ENCODE measurements around the gene ANKRD42.
"Not testable (repeated sequence)": the region's sequence is repeated elsewhere in the genome, so short reads cannot be mapped to it uniquely, and the experiment has no call there.

Gene ANKRD42

GRCh38 chr11:83238111-83238510, 44.6 kb downstream of the ANKRD42 start:
- DNase-seq (ENCODE audit: low read depth, low spot score), result no peak

GRCh38 chr11:83241291-83241946, 47.9 kb downstream of the ANKRD42 start:
- DNase-seq (ENCODE audit: low read depth, low spot score), result peak; percentile 81

- no peak for DNase-seq (ENCODE audit: low read depth, low spot score)
Measured at GRCh38 chr11:83249445-83249844, 55.9 kb downstream of the ANKRD42 start.

- peak; percentile 55 for DNase-seq (ENCODE audit: low read depth, low spot score)
Measured at GRCh38 chr11:83249972-83250593, 56.6 kb downstream of the ANKRD42 start.

- no peak for DNase-seq (ENCODE audit: low read depth, low spot score)
Measured at GRCh38 chr11:83252266-83252665, 58.8 kb downstream of the ANKRD42 start.

- DNase-seq (ENCODE audit: low read depth, low spot score), result no peak
Measured at GRCh38 chr11:83252941-83253340, 59.4 kb downstream of the ANKRD42 start.

- DNase-seq (ENCODE audit: low read depth, low spot score), result no peak
Measured at GRCh38 chr11:83255366-83255765, 61.9 kb downstream of the ANKRD42 start.

GRCh38 chr11:83256602-83257340, 63.3 kb downstream of the ANKRD42 start:
- DNase-seq (ENCODE audit: low read depth, low spot score), result no peak

- DNase-seq (ENCODE audit: low read depth, low spot score), result peak; percentile 88
Measured at GRCh38 chr11:83257761-83258168, 64.3 kb downstream of the ANKRD42 start.

- no peak for DNase-seq (ENCODE audit: low read depth, low spot score)
Measured at GRCh38 chr11:83259559-83259958, 66.0 kb downstream of the ANKRD42 start.

- no peak for DNase-seq (ENCODE audit: low read depth, low spot score)
Measured at GRCh38 chr11:83265331-83265730, 71.8 kb downstream of the ANKRD42 start.

GRCh38 chr11:83269080-83269479, 75.6 kb downstream of the ANKRD42 start:
- DNase-seq (ENCODE audit: low read depth, low spot score), result not testable (repeated sequence)

GRCh38 chr11:83271734-83272133, 78.2 kb downstream of the ANKRD42 start:
- DNase-seq (ENCODE audit: low read depth, low spot score), result not testable (repeated sequence)

- DNase-seq (ENCODE audit: low read depth, low spot score), result peak; percentile 81
Measured at GRCh38 chr11:83272627-83273026, 79.1 kb downstream of the ANKRD42 start.

GRCh38 chr11:83275888-83276641, 82.6 kb downstream of the ANKRD42 start:
- no peak for DNase-seq (ENCODE audit: low read depth, low spot score)

- peak; percentile 83 for DNase-seq (ENCODE audit: low read depth, low spot score)
Measured at GRCh38 chr11:83278351-83278750, 84.8 kb downstream of the ANKRD42 start.

- peak; percentile 67 for DNase-seq (ENCODE audit: low read depth, low spot score)
Measured at GRCh38 chr11:83280256-83280655, 86.7 kb downstream of the ANKRD42 start.

GRCh38 chr11:83282084-83282716, 88.7 kb downstream of the ANKRD42 start:
- peak; percentile 19 for DNase-seq (ENCODE audit: low read depth, low spot score)

GRCh38 chr11:83284501-83285150, 91.1 kb downstream of the ANKRD42 start:
- peak; percentile 18 for DNase-seq (ENCODE audit: low read depth, low spot score)

- no peak for DNase-seq (ENCODE audit: low read depth, low spot score)
Measured at GRCh38 chr11:83285151-83285770, 91.7 kb downstream of the ANKRD42 start.

Data from astrocyte of the hippocampus (primary cell).